Endothelial cell (in vitro differentiated cells): ENCODE results near the gene NREP. TPM values are rescaled to one million over a fixed set of nuclear protein-coding genes. Genes with fewer than 3 reads are reported as not detected.

Source experiments
- DNase-seq: peaks from one replicate; pipeline ENCODE4 v3.0.0; 2021; ENCODE audit warnings: low spot score
- H3K27ac Mint-ChIP-seq: one replicate; pipeline ENCODE4 v1.8.0; 2021; ENCODE audit warnings: mixed read lengths, inconsistent platforms; ENCODE audit not compliant: unreplicated experiment
- H3K27me3 Mint-ChIP-seq: one replicate; pipeline ENCODE4 v1.8.0; 2021; ENCODE audit warnings: mild to moderate bottlenecking, moderate library complexity, mixed read lengths, inconsistent platforms; ENCODE audit not compliant: unreplicated experiment
- H3K36me3 Mint-ChIP-seq: one replicate; pipeline ENCODE4 v1.8.0; 2021; ENCODE audit warnings: mild to moderate bottlenecking, low read depth, mixed read lengths, inconsistent platforms; ENCODE audit not compliant: unreplicated experiment
- H3K4me1 Mint-ChIP-seq: one replicate; pipeline ENCODE4 v1.8.0; 2021; ENCODE audit warnings: mild to moderate bottlenecking, mixed read lengths, inconsistent platforms; ENCODE audit not compliant: unreplicated experiment
- H3K4me3 Mint-ChIP-seq: one replicate; pipeline ENCODE4 v1.8.0; 2021; ENCODE audit warnings: mild to moderate bottlenecking, mixed read lengths, inconsistent platforms; ENCODE audit not compliant: unreplicated experiment
- H3K9me3 Mint-ChIP-seq: one replicate; pipeline ENCODE4 v1.8.0; 2021; ENCODE audit warnings: mixed read lengths, inconsistent platforms; ENCODE audit not compliant: unreplicated experiment
- CTCF ChIP-seq: fragments of 200-600 bp; sonication (generic); IDR thresholded peaks from one replicate; pipeline ENCODE4 v1.5.0; 2021; ENCODE audit warnings: antibody characterized with exemption; ENCODE audit not compliant: unreplicated experiment
- long read RNA-seq: library from polyadenylated mRNA; unstranded; transcript quantifications from one replicate; pipeline ENCODE4 v2.0.0, GENCODE V29; 2020; ENCODE audit not compliant: unreplicated experiment
- total RNA-seq: library from RNA; stranded (reverse); fragmentation: NEBNext Ultra II Directional; extraction: Animal tissue kit (Norgen Biotek cat#: 25700); gene quantifications from one replicate; pipeline ENCODE4 v1.2.1, GENCODE V29; 2021; ENCODE audit not compliant: unreplicated experiment

NREP gene
- total RNA-seq, result 218 TPM
- long read RNA-seq, transcript NREP-202 (5 exons, 2,581 nt), result minor isoform, 12 of 52 reads
- long read RNA-seq, transcript NREP-201 (4 exons, 2,013 nt), result major isoform, 33 of 52 reads
- long read RNA-seq, partial matches to known transcripts, result 2 of 52 reads
- long read RNA-seq, other reads (novel, unspliced or antisense), result 2 of 52 reads

- Mint-ChIP-seq H3K27ac (peak within 1 kb of the TSS; percentile 92), H3K4me3 (peak within 1 kb of the TSS; percentile 98), H3K4me1 (peaks cover 29% of the 10 kb centered on the region), H3K27me3 (peaks cover 8% of the 10 kb centered on the region), H3K36me3 (peaks cover 9% of the 10 kb centered on the region), H3K9me3 (no peaks in the 10 kb centered on the region)
- DNase-seq, result peak; percentile 36
- no peak for TF ChIP-seq CTCF
Observed at GRCh38 chr5:111756581-111757354, at the start of gene NREP. Gene NREP, minus strand, starts transcription at chr5:111757194. Its CDS starts 1,422 bp downstream, at chr5:111755772.

- no peak overlapping the region for H3K4me3 Mint-ChIP-seq
- no peaks in the 10 kb centered on the region for H3K27me3 Mint-ChIP-seq
- H3K36me3 Mint-ChIP-seq, result no peaks in the 10 kb centered on the region
- H3K27ac Mint-ChIP-seq, result no peak overlapping the region
- DNase-seq, result no peak
- TF ChIP-seq CTCF, result no peak
- H3K4me1 Mint-ChIP-seq, result no peaks in the 10 kb centered on the region
- H3K9me3 Mint-ChIP-seq, result no peaks in the 10 kb centered on the region
Observed at GRCh38 chr5:111806753-111807152, 49.8 kb upstream of the NREP start.

GRCh38 chr5:111806156-111806555 is 49.2 kb upstream of the NREP start:
- no peak for TF ChIP-seq CTCF
- no peak overlapping the region for H3K4me3 Mint-ChIP-seq
- DNase-seq, result no peak
- no peak overlapping the region for H3K27ac Mint-ChIP-seq
- no peaks in the 10 kb centered on the region for H3K27me3 Mint-ChIP-seq
- no peaks in the 10 kb centered on the region for H3K4me1 Mint-ChIP-seq
- no peaks in the 10 kb centered on the region for H3K36me3 Mint-ChIP-seq
- H3K9me3 Mint-ChIP-seq, result no peaks in the 10 kb centered on the region

- no peak for DNase-seq
- Mint-ChIP-seq H3K4me1 (no peaks in the 10 kb centered on the region), H3K27ac (no peak overlapping the region), H3K27me3 (no peaks in the 10 kb centered on the region), H3K4me3 (no peak overlapping the region), H3K9me3 (no peaks in the 10 kb centered on the region), H3K36me3 (no peaks in the 10 kb centered on the region)
- no peak for TF ChIP-seq CTCF
Observed at GRCh38 chr5:111805071-111805470, 48.1 kb upstream of the NREP start.

GRCh38 chr5:111800351-111800750 is 43.4 kb upstream of the NREP start:
- H3K36me3 Mint-ChIP-seq, result no peaks in the 10 kb centered on the region

More at GRCh38 chr5:111800351-111800750, 43.4 kb upstream of the NREP start:
- no peak for DNase-seq
- Mint-ChIP-seq H3K4me1 (no peaks in the 10 kb centered on the region), H3K27ac (no peak overlapping the region), H3K27me3 (peaks cover 2% of the 10 kb centered on the region), H3K9me3 (no peaks in the 10 kb centered on the region), H3K4me3 (no peak overlapping the region)
- no peak for TF ChIP-seq CTCF
